IMR-90 (cell line): Measurements from ENCODE around the gene FGF12. TPM values are rescaled to one million over a fixed set of nuclear protein-coding genes. Genes with fewer than 3 reads are reported as not detected.

ENCODE experiments used
- ATAC-seq: fragments of 200-7000 bp; cut with Tn5 transposase; 2 replicates; pipeline ENCODE4 v1.9.1; 2020; ENCODE audit warnings: low read depth, mild to moderate bottlenecking, moderate library complexity
- BruUV-seq: library from RNA; stranded (reverse); fragments of 400-500 nt; replicated peaks from 2 replicates; lab custom pipeline; 2021; lab: Mats Ljungman, UMichigan
- CTCF ChIA-PET: fragments of 300-600 bp; formaldehyde crosslinking; extraction: SDS; loops from one replicate; lab custom pipeline; 2021; ENCODE audit warnings: antibody characterized with exemption; lab: Yijun Ruan, JAX
- POLR2A ChIA-PET: fragments of 300-600 bp; sonication (Branson Sonifier 250); formaldehyde crosslinking; loops from one replicate; lab custom pipeline; 2022; ENCODE audit warnings: antibody characterized with exemption; ENCODE audit not compliant: unreplicated experiment; lab: Charles Lee
- DNase-seq: peaks from one replicate; pipeline ENCODE4 v3.0.0; 2013
- H2AFZ ChIP-seq: replicated peaks from 2 replicates; pipeline ENCODE3; 2013; ENCODE audit warnings: low read length, mild to moderate bottlenecking; ENCODE audit not compliant: poor library complexity
- H2AK5ac ChIP-seq: 2 replicates; pipeline ENCODE4 v1.6.1; 2013; ENCODE audit warnings: low read depth, low read length, inconsistent platforms
- H2AK9ac ChIP-seq: replicated peaks from 2 replicates; pipeline ENCODE3; 2013; ENCODE audit warnings: mild to moderate bottlenecking, low read depth, low read length, moderate library complexity; ENCODE audit not compliant: poor library complexity
- H2BK120ac ChIP-seq: 2 replicates; pipeline ENCODE4 v1.6.1; 2013; ENCODE audit warnings: low read depth, low read length, inconsistent platforms
- H2BK15ac ChIP-seq: 3 replicates; pipeline ENCODE4 v1.6.1; 2013; ENCODE audit warnings: low read depth, low read length, inconsistent platforms
- H2BK20ac ChIP-seq: 2 replicates; pipeline ENCODE4 v1.6.1; 2013; ENCODE audit warnings: low read depth, mild to moderate bottlenecking, inconsistent platforms, low read length, moderate library complexity
- H2BK5ac ChIP-seq: 2 replicates; pipeline ENCODE4 v1.6.1; 2013; ENCODE audit warnings: mild to moderate bottlenecking, low read depth, low read length, inconsistent platforms; ENCODE audit not compliant: poor library complexity, severe bottlenecking
- H3K14ac ChIP-seq: replicated peaks from 2 replicates; pipeline ENCODE4 v1.6.1; 2013; ENCODE audit warnings: low read depth, low read length, inconsistent platforms
- H3K18ac ChIP-seq: 2 replicates; pipeline ENCODE4 v1.6.1; 2013; ENCODE audit warnings: low read depth, low read length, control low read depth
- H3K23ac ChIP-seq: 2 replicates; pipeline ENCODE4 v1.6.1; 2013; ENCODE audit warnings: low read depth, low read length, inconsistent platforms
- H3K27ac ChIP-seq: 2 replicates; pipeline ENCODE4 v1.5.1; 2013; ENCODE audit warnings: mild to moderate bottlenecking, control low read depth, low read length; ENCODE audit not compliant: insufficient read depth
- H3K27me3 ChIP-seq: 2 replicates; pipeline ENCODE4 v1.6.1; 2013; ENCODE audit warnings: low read length; ENCODE audit not compliant: control insufficient read depth, insufficient read depth
- H3K36me3 ChIP-seq: 2 replicates; pipeline ENCODE4 v1.6.1; 2013; ENCODE audit warnings: low read length, mixed read lengths; ENCODE audit not compliant: control insufficient read depth, insufficient read depth
- H3K4ac ChIP-seq: 2 replicates; pipeline ENCODE4 v1.6.1; 2013; ENCODE audit warnings: low read depth, low read length, inconsistent platforms
- H3K4me1 ChIP-seq: 2 replicates; pipeline ENCODE4 v1.6.1; 2013; ENCODE audit warnings: low read length, mixed read lengths; ENCODE audit not compliant: control insufficient read depth, insufficient read depth
- H3K4me2 ChIP-seq: 2 replicates; pipeline ENCODE4 v1.6.1; 2013; ENCODE audit warnings: low read depth, mild to moderate bottlenecking, control low read depth, low read length, moderate library complexity
- H3K4me3 ChIP-seq: 2 replicates; pipeline ENCODE4 v1.5.1; 2013; ENCODE audit warnings: low read depth, mild to moderate bottlenecking, control low read depth, low read length, moderate library complexity; ENCODE audit not compliant: insufficient read depth
- H3K56ac ChIP-seq: 2 replicates; pipeline ENCODE4 v1.6.1; 2013; ENCODE audit warnings: low read length, inconsistent platforms; ENCODE audit not compliant: insufficient read depth; ENCODE audit errors: extremely low read depth
- H3K79me1 ChIP-seq, 2 experiments: 2 replicates each; pipeline ENCODE4 v1.6.1; 2013; ENCODE audit warnings: low read length in 2 of 2, inconsistent platforms in 1 of 2, low read depth in 1 of 2
- H3K9ac ChIP-seq: 2 replicates; pipeline ENCODE4 v1.6.1; 2013; ENCODE audit warnings: low read depth, low read length, control low read depth
- H3K9me1 ChIP-seq: 2 replicates; pipeline ENCODE4 v1.6.1; 2013; ENCODE audit warnings: low read length, inconsistent platforms; ENCODE audit not compliant: insufficient read depth
- H3K9me3 ChIP-seq: 2 replicates; pipeline ENCODE4 v1.6.1; 2013; ENCODE audit warnings: low read length; ENCODE audit not compliant: control insufficient read depth, insufficient read depth
- H4K20me1 ChIP-seq: 2 replicates; pipeline ENCODE4 v1.6.1; 2013; ENCODE audit warnings: low read length, inconsistent platforms; ENCODE audit not compliant: insufficient read depth
- H4K5ac ChIP-seq: 2 replicates; pipeline ENCODE4 v1.6.1; 2013; ENCODE audit warnings: mild to moderate bottlenecking, low read depth, low read length, control low read depth
- H4K8ac ChIP-seq, 2 experiments: 2 replicates each; pipeline ENCODE4 v1.6.1; 2013; ENCODE audit warnings: low read depth in 2 of 2, low read length in 2 of 2, control low read depth in 1 of 2, inconsistent platforms in 1 of 2
- H4K91ac ChIP-seq: 2 replicates; pipeline ENCODE4 v1.6.1; 2013; ENCODE audit warnings: low read depth, low read length, inconsistent platforms; ENCODE audit not compliant: insufficient read depth
- BHLHE40 ChIP-seq: fragments of 150-350 bp; IDR thresholded peaks from 2 replicates; pipeline ENCODE4 v1.6.1; 2016; ENCODE audit warnings: mild to moderate bottlenecking, low read depth, low read length
- CEBPB ChIP-seq: IDR thresholded peaks from 2 replicates; pipeline ENCODE4 v1.6.1; 2012; ENCODE audit warnings: low read depth, low read length, improper control_type of control experiment
- CHD1 ChIP-seq: IDR thresholded peaks from 2 replicates; pipeline ENCODE4 v1.6.1; 2012; ENCODE audit warnings: low read depth, low read length, improper control_type of control experiment
- CTCF ChIP-seq: conservative IDR thresholded peaks from 2 replicates; pipeline ENCODE4 v1.5.1; 2012; ENCODE audit warnings: mild to moderate bottlenecking, low read depth, low read length, improper control_type of control experiment
- ELK1 ChIP-seq: fragments of 150-350 bp; IDR thresholded peaks from 2 replicates; pipeline ENCODE4 v1.6.1; 2016; ENCODE audit warnings: low read depth, mild to moderate bottlenecking, low read length, moderate library complexity, borderline replicate concordance
- FOS ChIP-seq: fragments of 150-350 bp; IDR thresholded peaks from 2 replicates; pipeline ENCODE4 v1.6.1; 2016; ENCODE audit warnings: low read depth, low read length
- MAFK ChIP-seq: IDR thresholded peaks from 2 replicates; pipeline ENCODE4 v1.6.1; 2012; ENCODE audit warnings: low read depth, low read length, improper control_type of control experiment
- MAZ ChIP-seq: IDR thresholded peaks from 2 replicates; pipeline ENCODE4 v1.6.1; 2012; ENCODE audit warnings: low read depth, mild to moderate bottlenecking, low read length, improper control_type of control experiment, moderate library complexity, borderline replicate concordance
- MXI1 ChIP-seq: IDR thresholded peaks from 2 replicates; pipeline ENCODE4 v1.6.1; 2012; ENCODE audit warnings: low read depth, mild to moderate bottlenecking, low read length, moderate library complexity, borderline replicate concordance
- NFE2L2 ChIP-seq: fragments of 150-350 bp; IDR thresholded peaks from 2 replicates; pipeline ENCODE4 v1.6.1; 2016; ENCODE audit warnings: low read depth, mild to moderate bottlenecking, low read length
- POLR2A ChIP-seq: IDR thresholded peaks from 2 replicates; pipeline ENCODE4 v1.6.1; 2012; ENCODE audit warnings: mild to moderate bottlenecking, low read depth, low read length
- RAD21 ChIP-seq: IDR thresholded peaks from 2 replicates; pipeline ENCODE4 v1.6.1; 2012; ENCODE audit warnings: low read length, improper control_type of control experiment
- RCOR1 ChIP-seq: IDR thresholded peaks from 2 replicates; pipeline ENCODE4 v1.6.1; 2012; ENCODE audit warnings: mild to moderate bottlenecking, low read length, improper control_type of control experiment; ENCODE audit not compliant: insufficient replicate concordance
- RFX5 ChIP-seq: IDR thresholded peaks from 2 replicates; pipeline ENCODE4 v1.8.0; 2012; ENCODE audit warnings: low read depth, mild to moderate bottlenecking, low read length, moderate library complexity
- SMC3 ChIP-seq: fragments of 150-350 bp; IDR thresholded peaks from 2 replicates; pipeline ENCODE4 v1.6.1; 2016; ENCODE audit warnings: low read depth, mild to moderate bottlenecking, antibody characterized with exemption, low read length, moderate library complexity
- USF2 ChIP-seq: fragments of 150-350 bp; IDR thresholded peaks from 2 replicates; pipeline ENCODE4 v1.6.1; 2017; ENCODE audit warnings: mild to moderate bottlenecking, antibody characterized with exemption, low read length, low read depth
- dilution Hi-C: fragments of 300-500 bp; cut with HindIII; formaldehyde crosslinking; loops from one replicate; pipeline ENCODE4 v1.14.3; 2018; ENCODE audit warnings: low sequenced_read_pairs; ENCODE audit not compliant: unreplicated experiment
- in situ Hi-C: fragments of 300-500 bp; cut with MboI; formaldehyde crosslinking; loops from 3 replicates; pipeline ENCODE4 v1.14.3; 2019; ENCODE audit warnings: low sequenced_read_pairs, inconsistent platforms, mixed read lengths
- intact Hi-C: fragments of 100-400 bp; cut with micrococcal nuclease; formaldehyde crosslinking; loops from 2 replicates; pipeline ENCODE4 v1.10.0; 2022
- polyA plus RNA-seq, 3 experiments: library from polyadenylated mRNA; depleted of rRNA; stranded (reverse); fragments of >200 nt; gene quantifications; 2 replicates each; pipeline ENCODE4 v1.2.3, GENCODE V29; 2012; ENCODE audit warnings: low replicate concordance in 1 of 3
- total RNA-seq: library from RNA; depleted of rRNA; stranded (reverse); fragments of >200 nt; gene quantifications from 2 replicates; pipeline ENCODE4 v1.2.3, GENCODE V29; 2012

FGF12 gene
- total and polyA plus RNA-seq, 2 of the 4 experiments (the other 2 are of a cell fraction) = not detected

- no peaks in the 10 kb centered on the region for H3K4me1 ChIP-seq
- no peak overlapping the region for H3K27ac ChIP-seq
- H3K4me3 ChIP-seq = no peak overlapping the region
- no peak overlapping the region for H3K18ac ChIP-seq
- no peak overlapping the region for H3K9ac ChIP-seq
- no peaks in the 10 kb centered on the region for H4K20me1 ChIP-seq
- H3K4me2 ChIP-seq = no peak overlapping the region
- H2AK9ac ChIP-seq = no peak overlapping the region
- H2BK15ac ChIP-seq = no peak overlapping the region
- H3K9me1 ChIP-seq = no peaks in the 10 kb centered on the region
- H4K91ac ChIP-seq = no peak overlapping the region
- H3K79me1 ChIP-seq = no peaks in the 10 kb centered on the region
- no peak overlapping the region for H4K5ac ChIP-seq
- ATAC-seq (no peak), DNase-seq (no peak)
- H3K9me3 ChIP-seq = no peaks in the 10 kb centered on the region; the same call in 1 of the 2 replicates
- H2BK120ac ChIP-seq = no peak overlapping the region
- no TSS peak for BruUV-seq
- H2BK5ac ChIP-seq = no peak overlapping the region
- no peak overlapping the region for H2AFZ ChIP-seq
- ChIA-PET POLR2A (no interaction called here), CTCF (no interaction called here)
- no peaks in the 10 kb centered on the region for H3K36me3 ChIP-seq
- intact Hi-C loops = no loop called here
- dilution Hi-C loops = no loop called here
- H3K4ac ChIP-seq = no peak overlapping the region
- no peak overlapping the region for H3K56ac ChIP-seq
- no peaks in the 10 kb centered on the region for H3K27me3 ChIP-seq
- TF ChIP-seq MAZ (no peak), MXI1 (no peak), CHD1 (no peak), BHLHE40 (no peak), ELK1 (no peak), RFX5 (no peak), RAD21 (no peak), FOS (no peak), CTCF (no peak), USF2 (no peak), SMC3 (no peak), RCOR1 (no peak), POLR2A (no peak), NFE2L2 (no peak), CEBPB (no peak), MAFK (no peak)
- no peak overlapping the region for H4K8ac ChIP-seq
- no peak overlapping the region for H3K14ac ChIP-seq
- H3K23ac ChIP-seq = no peak overlapping the region
- H2AK5ac ChIP-seq = no peak overlapping the region
- in situ Hi-C loops = no loop called here
- H2BK20ac ChIP-seq = no peak overlapping the region
Measured at GRCh38 chr3:192194085-192194484, 533.3 kb downstream of the FGF12 start.
